Measurements from ENCODE around the gene PRKCA.
A peak's percentile ranks its signal among the peaks of the same experiment; 100 is the strongest.

Gene PRKCA

DNA sequence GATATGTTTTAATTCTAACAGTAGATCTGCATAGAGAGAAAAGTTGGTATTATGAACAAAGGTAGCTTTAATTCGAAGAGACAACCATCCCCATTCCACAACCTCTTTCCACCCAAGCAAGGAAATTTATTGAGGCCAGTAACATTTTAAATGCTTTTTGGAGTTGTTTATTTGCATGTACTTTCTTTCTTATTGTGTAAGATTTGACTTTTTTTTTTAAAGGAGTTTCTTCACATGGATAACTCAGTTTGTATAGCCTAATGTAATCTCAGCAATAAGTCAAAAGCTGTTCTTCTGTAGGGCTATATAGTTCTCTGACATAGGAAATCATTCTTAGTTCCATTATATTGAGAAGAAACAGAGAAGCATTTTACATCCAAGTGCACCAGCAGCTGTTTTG is 163.3 kb downstream of the PRKCA start:
- H3K4me1 ChIP-seq (ENCODE audit: control insufficient read depth, insufficient read depth, low read length, unreplicated experiment), result peaks cover 84% of the 10 kb centered on the region
- peak overlapping the region; percentile 4; the same call in 1 of the 2 replicates for H3K4me3 ChIP-seq (ENCODE audit: low read depth, low read length)
- no peaks in the 10 kb centered on the region for H3K36me3 ChIP-seq (ENCODE audit: insufficient read depth, low read length)
- H2AFZ ChIP-seq (ENCODE audit: low read length, unreplicated experiment), result no peak overlapping the region
- peak overlapping the region; percentile 94 for H3K27ac ChIP-seq (ENCODE audit: low read depth, low read length)
- H3K79me2 ChIP-seq (ENCODE audit: control insufficient read depth, insufficient read depth, low read length, unreplicated experiment), result peaks cover 59% of the 10 kb centered on the region
- H3K27me3 ChIP-seq (ENCODE audit: insufficient read depth, low read length), result no peaks in the 10 kb centered on the region

DNA sequence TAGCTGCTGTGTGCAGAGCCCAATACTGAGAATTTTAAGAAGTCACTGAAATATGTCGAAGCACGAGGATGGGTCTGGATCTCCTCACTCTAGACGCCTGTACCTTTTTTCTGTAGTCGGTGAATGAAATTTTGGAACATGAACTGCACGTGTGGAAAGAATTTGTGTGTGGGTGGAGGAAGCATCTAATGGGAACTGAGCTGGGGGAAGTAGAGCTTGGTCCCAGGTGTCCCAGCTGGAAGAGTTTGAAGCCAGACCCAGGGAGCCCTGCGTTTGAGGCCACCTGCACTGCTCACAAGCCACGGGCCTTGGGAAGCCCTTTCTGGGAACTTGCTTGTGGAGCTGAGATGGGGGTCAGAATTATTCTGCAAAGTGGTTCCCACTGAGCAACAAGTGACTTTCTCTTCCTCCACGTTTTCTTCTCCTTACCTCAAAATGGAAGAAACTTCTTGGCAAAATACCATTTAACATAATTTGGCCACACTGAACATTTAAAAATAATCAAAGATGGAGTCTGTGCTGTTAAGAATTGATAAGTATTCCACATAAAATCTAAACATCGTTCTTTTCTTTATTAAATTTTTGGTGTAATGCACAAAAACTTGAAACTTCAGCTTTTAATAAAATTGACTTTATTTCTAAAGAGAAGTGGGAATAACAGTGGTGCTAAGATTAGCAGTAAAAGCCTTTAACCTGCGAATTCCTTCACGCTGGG is 163.8 kb downstream of the PRKCA start:
- Histone ChIP-seq H2AFZ (ENCODE audit: low read length, unreplicated experiment) (no peak overlapping the region), H3K36me3 (ENCODE audit: insufficient read depth, low read length) (no peaks in the 10 kb centered on the region), H3K27me3 (ENCODE audit: insufficient read depth, low read length) (no peaks in the 10 kb centered on the region), H3K4me3 (ENCODE audit: low read depth, low read length) (peak overlapping the region; percentile 57), H3K4me1 (ENCODE audit: control insufficient read depth, insufficient read depth, low read length, unreplicated experiment) (peaks cover 84% of the 10 kb centered on the region), H3K79me2 (ENCODE audit: control insufficient read depth, insufficient read depth, low read length, unreplicated experiment) (peaks cover 62% of the 10 kb centered on the region), H3K27ac (ENCODE audit: low read depth, low read length) (peak overlapping the region; percentile 94)

DNA sequence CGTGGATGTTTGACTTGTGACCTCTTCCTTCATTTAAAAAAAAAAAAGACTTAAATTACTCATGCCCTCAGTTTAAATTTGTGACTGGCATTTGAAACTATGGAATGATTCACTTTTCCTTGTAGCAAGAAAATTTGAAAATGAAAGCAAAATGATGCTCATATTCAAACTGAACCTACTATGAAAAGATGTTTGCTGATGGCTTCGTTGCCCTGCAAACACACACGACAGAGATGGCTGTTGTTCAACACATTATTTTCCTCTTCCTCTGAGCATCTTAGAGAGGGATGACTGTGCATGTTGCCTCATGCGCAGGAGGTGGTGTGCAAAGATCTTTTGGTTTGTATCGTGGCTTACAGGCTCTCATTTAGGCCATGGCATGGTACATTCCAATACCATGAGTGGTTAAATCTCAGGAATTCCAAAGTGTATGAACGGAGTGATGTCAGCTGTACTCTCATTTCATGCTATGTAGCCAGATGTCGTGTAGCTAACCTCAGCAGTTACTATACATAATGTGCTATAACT is 164.5 kb downstream of the PRKCA start:
- Histone ChIP-seq H3K4me3 (ENCODE audit: low read depth, low read length) (peak overlapping the region; percentile 57), H3K36me3 (ENCODE audit: insufficient read depth, low read length) (no peaks in the 10 kb centered on the region), H2AFZ (ENCODE audit: low read length, unreplicated experiment) (no peak overlapping the region), H3K79me2 (ENCODE audit: control insufficient read depth, insufficient read depth, low read length, unreplicated experiment) (peaks cover 63% of the 10 kb centered on the region), H3K27ac (ENCODE audit: low read depth, low read length) (peak overlapping the region; percentile 94), H3K27me3 (ENCODE audit: insufficient read depth, low read length) (no peaks in the 10 kb centered on the region), H3K4me1 (ENCODE audit: control insufficient read depth, insufficient read depth, low read length, unreplicated experiment) (peaks cover 79% of the 10 kb centered on the region)

DNA sequence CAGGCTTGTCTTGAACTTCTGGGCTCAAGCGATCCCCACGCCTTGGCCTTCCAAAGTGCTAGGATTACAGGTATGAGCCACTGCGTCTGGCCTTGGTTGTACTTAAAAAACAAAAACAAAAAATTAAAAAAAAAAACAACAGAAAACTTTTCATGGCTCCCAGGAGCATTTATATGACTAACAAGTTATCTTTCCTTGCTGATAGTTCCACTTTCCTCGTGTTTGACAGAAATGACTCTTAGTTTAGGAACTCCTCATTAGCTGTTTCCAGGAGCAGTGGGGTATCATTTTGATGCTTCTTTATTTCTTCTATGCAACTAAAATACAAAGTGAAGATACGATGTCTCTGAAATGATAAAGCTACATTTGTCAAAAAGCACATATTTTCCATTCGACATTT is 165.4 kb downstream of the PRKCA start:
- H3K27me3 ChIP-seq (ENCODE audit: insufficient read depth, low read length), result no peaks in the 10 kb centered on the region
- peaks cover 70% of the 10 kb centered on the region for H3K4me1 ChIP-seq (ENCODE audit: control insufficient read depth, insufficient read depth, low read length, unreplicated experiment)
- H3K79me2 ChIP-seq (ENCODE audit: control insufficient read depth, insufficient read depth, low read length, unreplicated experiment), result peaks cover 63% of the 10 kb centered on the region
- no peaks in the 10 kb centered on the region for H3K36me3 ChIP-seq (ENCODE audit: insufficient read depth, low read length)
- H3K4me3 ChIP-seq (ENCODE audit: low read depth, low read length), result peak overlapping the region; percentile 18
- peak overlapping the region; percentile 94 for H3K27ac ChIP-seq (ENCODE audit: low read depth, low read length)
- no peak overlapping the region for H2AFZ ChIP-seq (ENCODE audit: low read length, unreplicated experiment)

DNA sequence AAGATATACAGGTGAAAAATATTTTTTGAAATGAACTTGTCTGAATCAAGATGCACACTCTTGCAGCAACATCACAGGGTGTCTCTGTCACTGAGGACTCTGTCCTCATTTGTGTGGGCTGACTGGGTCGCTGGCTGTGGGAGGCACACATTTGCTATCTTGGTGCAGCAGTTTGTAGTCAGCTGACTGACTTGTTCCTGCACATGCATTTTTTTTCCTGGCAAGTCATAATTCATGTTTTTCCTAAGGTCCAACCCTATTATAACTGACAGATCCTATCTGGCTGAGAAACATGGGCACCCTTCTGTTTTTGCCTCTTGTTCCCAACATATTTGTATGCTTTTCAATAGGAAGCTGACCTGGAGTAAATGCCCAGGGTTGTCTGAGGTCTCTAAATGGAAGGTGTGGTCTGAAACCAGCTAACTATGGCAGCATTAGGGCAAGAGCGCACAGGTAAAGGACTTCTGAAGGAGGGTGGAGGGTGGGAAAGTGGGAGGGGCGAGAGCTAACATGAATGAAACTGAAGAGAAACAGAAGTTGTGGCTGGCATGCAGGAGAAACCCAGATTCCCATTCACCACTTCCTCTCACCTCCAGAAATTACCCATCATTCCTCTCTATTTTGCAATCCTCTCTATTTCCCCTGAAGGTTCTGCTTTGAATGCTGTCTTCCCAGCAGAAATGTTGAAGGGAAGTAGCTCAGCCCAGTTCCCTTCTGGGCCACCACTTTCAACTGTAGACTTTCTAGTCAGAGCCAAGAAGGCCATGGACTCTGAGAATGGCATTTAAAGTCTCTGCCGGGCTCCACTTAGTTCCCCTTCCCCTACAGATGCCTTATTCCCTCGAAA is 166.1 kb downstream of the PRKCA start:
- H3K27ac ChIP-seq (ENCODE audit: low read depth, low read length), result peak overlapping the region; percentile 94
- H3K4me3 ChIP-seq (ENCODE audit: low read depth, low read length), result no peak overlapping the region; the same call in 1 of the 2 replicates
- H3K4me1 ChIP-seq (ENCODE audit: control insufficient read depth, insufficient read depth, low read length, unreplicated experiment), result peaks cover 73% of the 10 kb centered on the region
- H2AFZ ChIP-seq (ENCODE audit: low read length, unreplicated experiment), result no peak overlapping the region
- no peaks in the 10 kb centered on the region for H3K27me3 ChIP-seq (ENCODE audit: insufficient read depth, low read length)
- peaks cover 66% of the 10 kb centered on the region for H3K79me2 ChIP-seq (ENCODE audit: control insufficient read depth, insufficient read depth, low read length, unreplicated experiment)
- H3K36me3 ChIP-seq (ENCODE audit: insufficient read depth, low read length), result no peaks in the 10 kb centered on the region

DNA sequence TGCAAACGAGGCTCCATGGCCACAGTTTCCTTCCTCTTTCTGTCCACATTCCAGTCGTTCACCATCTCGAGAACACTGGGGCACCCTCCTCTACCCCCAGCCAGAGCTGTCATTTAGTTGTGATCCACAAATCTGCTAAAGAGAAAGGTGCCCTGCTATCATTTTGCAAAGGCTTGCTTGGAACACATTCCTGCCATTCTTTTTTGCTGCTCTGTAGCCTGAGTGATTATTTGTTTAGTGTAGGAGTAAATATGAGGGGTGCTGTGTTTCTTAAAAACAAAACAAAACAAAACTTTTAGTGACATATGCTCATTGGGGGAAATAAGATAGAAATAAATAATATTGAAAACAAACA is 166.7 kb downstream of the PRKCA start:
- Histone ChIP-seq H3K4me1 (ENCODE audit: control insufficient read depth, insufficient read depth, low read length, unreplicated experiment) (peaks cover 68% of the 10 kb centered on the region), H2AFZ (ENCODE audit: low read length, unreplicated experiment) (no peak overlapping the region), H3K36me3 (ENCODE audit: insufficient read depth, low read length) (no peaks in the 10 kb centered on the region), H3K4me3 (ENCODE audit: low read depth, low read length) (no peak overlapping the region), H3K27ac (ENCODE audit: low read depth, low read length) (peak overlapping the region; percentile 94), H3K27me3 (ENCODE audit: insufficient read depth, low read length) (no peaks in the 10 kb centered on the region), H3K79me2 (ENCODE audit: control insufficient read depth, insufficient read depth, low read length, unreplicated experiment) (peaks cover 61% of the 10 kb centered on the region)

DNA sequence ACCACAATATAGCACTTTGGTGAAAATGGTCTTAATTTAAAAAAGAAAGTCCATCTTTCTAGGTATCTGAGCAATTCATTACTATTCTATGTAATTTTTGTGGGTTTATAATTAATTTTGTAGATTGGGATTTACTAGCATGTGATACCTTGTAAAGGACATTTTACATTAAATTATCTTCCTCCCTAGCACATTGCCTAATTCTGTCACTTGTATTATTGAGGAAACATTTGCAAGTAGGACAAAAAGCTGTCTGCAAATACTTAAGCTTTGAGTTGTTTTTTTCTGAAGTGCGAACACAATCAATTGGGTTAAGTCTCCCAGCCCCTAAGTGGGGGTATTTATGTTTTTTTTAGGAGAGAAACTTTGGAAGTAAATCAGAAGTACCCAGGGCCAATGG is 167.0 kb downstream of the PRKCA start:
- Histone ChIP-seq H3K4me1 (ENCODE audit: control insufficient read depth, insufficient read depth, low read length, unreplicated experiment) (peaks cover 67% of the 10 kb centered on the region), H2AFZ (ENCODE audit: low read length, unreplicated experiment) (no peak overlapping the region), H3K36me3 (ENCODE audit: insufficient read depth, low read length) (no peaks in the 10 kb centered on the region), H3K79me2 (ENCODE audit: control insufficient read depth, insufficient read depth, low read length, unreplicated experiment) (peaks cover 60% of the 10 kb centered on the region), H3K27me3 (ENCODE audit: insufficient read depth, low read length) (no peaks in the 10 kb centered on the region), H3K4me3 (ENCODE audit: low read depth, low read length) (no peak overlapping the region), H3K27ac (ENCODE audit: low read depth, low read length) (peak overlapping the region; percentile 94)

DNA sequence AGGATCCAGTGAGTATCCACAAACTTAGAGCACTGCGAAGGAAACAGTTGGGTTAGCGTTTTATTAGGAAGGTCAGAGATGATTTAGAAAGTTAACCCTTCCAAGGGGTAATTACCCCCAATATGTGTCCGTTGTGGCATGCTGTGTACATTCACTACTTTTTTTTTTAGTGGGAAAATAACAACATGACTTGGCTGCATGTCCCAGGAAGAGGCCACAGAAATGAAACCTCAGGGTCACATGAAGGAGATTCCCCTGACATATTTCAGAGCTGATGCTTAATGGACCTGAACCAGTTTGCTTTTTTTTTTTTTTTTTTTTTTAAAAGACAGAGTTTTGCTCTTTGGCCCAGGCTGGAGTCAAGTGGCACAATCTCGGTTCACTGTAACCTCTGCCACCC is 167.5 kb downstream of the PRKCA start:
- no peak overlapping the region for H2AFZ ChIP-seq (ENCODE audit: low read length, unreplicated experiment)
- H3K27me3 ChIP-seq (ENCODE audit: insufficient read depth, low read length), result no peaks in the 10 kb centered on the region
- H3K4me3 ChIP-seq (ENCODE audit: low read depth, low read length), result no peak overlapping the region
- H3K4me1 ChIP-seq (ENCODE audit: control insufficient read depth, insufficient read depth, low read length, unreplicated experiment), result peaks cover 69% of the 10 kb centered on the region
- H3K27ac ChIP-seq (ENCODE audit: low read depth, low read length), result peak overlapping the region; percentile 94
- H3K79me2 ChIP-seq (ENCODE audit: control insufficient read depth, insufficient read depth, low read length, unreplicated experiment), result peaks cover 60% of the 10 kb centered on the region
- H3K36me3 ChIP-seq (ENCODE audit: insufficient read depth, low read length), result no peaks in the 10 kb centered on the region

DNA sequence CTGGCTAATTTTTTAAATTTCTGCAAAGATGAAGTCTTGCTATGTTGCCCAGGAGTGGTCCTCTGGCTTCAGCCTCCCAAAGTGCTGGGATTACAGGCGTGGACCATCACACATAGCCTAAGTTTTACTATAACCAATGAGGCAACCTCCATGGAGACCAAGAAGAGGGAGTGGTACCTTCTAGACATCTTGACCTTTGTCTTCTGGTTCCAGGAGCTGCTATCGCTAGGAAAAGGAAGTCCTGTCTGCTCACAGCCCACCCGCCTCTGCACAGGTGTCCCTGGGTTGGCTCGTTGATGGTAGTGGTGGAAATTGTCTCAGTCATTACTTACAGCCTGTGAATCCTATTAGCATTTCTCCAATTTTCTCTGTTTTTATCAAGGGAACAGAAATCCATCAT is 169.7 kb downstream of the PRKCA start:
- peaks cover 63% of the 10 kb centered on the region for H3K79me2 ChIP-seq (ENCODE audit: control insufficient read depth, insufficient read depth, low read length, unreplicated experiment)
- H3K27ac ChIP-seq (ENCODE audit: low read depth, low read length), result no peak overlapping the region
- no peaks in the 10 kb centered on the region for H3K36me3 ChIP-seq (ENCODE audit: insufficient read depth, low read length)

DNA sequence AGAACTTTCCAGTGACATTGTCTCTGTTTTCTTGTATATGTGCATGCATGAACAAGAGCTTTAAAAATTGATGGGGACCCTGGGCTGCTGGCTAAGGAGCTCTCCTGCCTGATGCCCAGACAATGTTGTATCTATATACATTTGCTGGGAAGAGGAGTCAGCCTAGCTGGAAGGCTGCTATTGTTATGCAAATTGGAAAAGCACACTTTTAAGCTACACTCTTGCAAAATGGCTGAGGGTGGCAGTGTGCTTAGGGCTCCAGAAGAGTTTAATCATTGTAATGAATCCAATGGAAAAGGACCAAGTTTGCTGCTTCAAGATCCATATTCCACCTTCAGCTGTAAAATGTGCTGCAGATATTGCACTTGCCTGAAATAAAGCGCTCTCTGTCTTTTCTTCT is 171.8 kb downstream of the PRKCA start:
- Histone ChIP-seq H3K27me3 (ENCODE audit: insufficient read depth, low read length) (no peaks in the 10 kb centered on the region), H3K27ac (ENCODE audit: low read depth, low read length) (no peak overlapping the region), H3K36me3 (ENCODE audit: insufficient read depth, low read length) (no peaks in the 10 kb centered on the region), H2AFZ (ENCODE audit: low read length, unreplicated experiment) (no peak overlapping the region), H3K79me2 (ENCODE audit: control insufficient read depth, insufficient read depth, low read length, unreplicated experiment) (peaks cover 65% of the 10 kb centered on the region), H3K4me3 (ENCODE audit: low read depth, low read length) (no peak overlapping the region), H3K4me1 (ENCODE audit: control insufficient read depth, insufficient read depth, low read length, unreplicated experiment) (peaks cover 41% of the 10 kb centered on the region)

More for the DNA sequence above, 169.7 kb downstream of the PRKCA start:
- H2AFZ ChIP-seq (ENCODE audit: low read length, unreplicated experiment), result no peak overlapping the region
- H3K4me3 ChIP-seq (ENCODE audit: low read depth, low read length), result no peak overlapping the region
- no peaks in the 10 kb centered on the region for H3K27me3 ChIP-seq (ENCODE audit: insufficient read depth, low read length)
- H3K4me1 ChIP-seq (ENCODE audit: control insufficient read depth, insufficient read depth, low read length, unreplicated experiment), result peaks cover 62% of the 10 kb centered on the region

Measured in ACC112 (cell line).